T-helper 2 cell treated with Interferon-gamma antibody and Interleukin-4, amounts not matched to agents 5 μg/mL and 100 μg/mL, for 36 hours (primary cell): ENCODE data around the gene CD1E.
"Not testable (repeated sequence)": the region's sequence is repeated elsewhere in the genome, so short reads cannot be mapped to it uniquely, and the experiment has no call there.

Experiments used
- DNase-seq: peaks from one replicate; pipeline ENCODE4 v3.0.0; 2021; ENCODE audit warnings: low spot score
- H3K27ac Mint-ChIP-seq: one replicate; pipeline ENCODE4 v1.8.0; 2021; ENCODE audit warnings: mild to moderate bottlenecking, mixed read lengths
- H3K27me3 Mint-ChIP-seq: one replicate; pipeline ENCODE4 v1.8.0; 2021; ENCODE audit warnings: low read depth, mixed read lengths
- H3K36me3 Mint-ChIP-seq: one replicate; pipeline ENCODE4 v1.8.0; 2021; ENCODE audit warnings: low read depth, mixed read lengths
- H3K4me1 Mint-ChIP-seq: one replicate; pipeline ENCODE4 v1.8.0; 2021; ENCODE audit warnings: low read depth, mixed read lengths
- H3K4me3 Mint-ChIP-seq: one replicate; pipeline ENCODE4 v1.8.0; 2022; ENCODE audit warnings: mild to moderate bottlenecking, moderate library complexity, mixed read lengths
- H3K9me3 Mint-ChIP-seq: one replicate; pipeline ENCODE4 v1.8.0; 2021; ENCODE audit warnings: mixed read lengths

CD1E gene

GRCh38 chr1:158334526-158335212, 19.0 kb upstream of the CD1E start:
- peaks cover 8% of the 10 kb centered on the region for H3K4me1 Mint-ChIP-seq
- H3K27me3 Mint-ChIP-seq, result peaks cover 10% of the 10 kb centered on the region
- H3K27ac Mint-ChIP-seq, result no peak overlapping the region
- H3K4me3 Mint-ChIP-seq, result no peak overlapping the region
- peaks cover 7% of the 10 kb centered on the region for H3K9me3 Mint-ChIP-seq
- DNase-seq, result no peak
- H3K36me3 Mint-ChIP-seq, result no peaks in the 10 kb centered on the region

GRCh38 chr1:158335213-158335532, 18.5 kb upstream of the CD1E start:
- peaks cover 8% of the 10 kb centered on the region for H3K4me1 Mint-ChIP-seq
- no peak for DNase-seq
- no peak overlapping the region for H3K4me3 Mint-ChIP-seq
- H3K27me3 Mint-ChIP-seq, result peaks cover 10% of the 10 kb centered on the region
- peaks cover 7% of the 10 kb centered on the region for H3K9me3 Mint-ChIP-seq
- H3K27ac Mint-ChIP-seq, result no peak overlapping the region
- no peaks in the 10 kb centered on the region for H3K36me3 Mint-ChIP-seq

- DNase-seq, H3K36me3 Mint-ChIP-seq: not testable (repeated sequence)
Observed at GRCh38 chr1:158336413-158336812, 17.3 kb upstream of the CD1E start.

GRCh38 chr1:158348946-158349345, 4.7 kb upstream of the CD1E start:
- H3K36me3 Mint-ChIP-seq, H3K4me3 Mint-ChIP-seq, H3K27me3 Mint-ChIP-seq, H3K4me1 Mint-ChIP-seq, H3K9me3 Mint-ChIP-seq, DNase-seq, H3K27ac Mint-ChIP-seq: not testable (repeated sequence)

More at GRCh38 chr1:158336413-158336812, 17.3 kb upstream of the CD1E start:
- Mint-ChIP-seq H3K9me3 (peaks cover 10% of the 10 kb centered on the region), H3K27me3 (peaks cover 12% of the 10 kb centered on the region)
- H3K4me3 Mint-ChIP-seq, H3K27ac Mint-ChIP-seq, H3K4me1 Mint-ChIP-seq: not testable (repeated sequence)

GRCh38 chr1:158354255-158354654, 561 bp downstream of the CD1E start:
- Mint-ChIP-seq H3K27me3 (peaks cover 20% of the 10 kb centered on the region), H3K4me3 (no peak overlapping the region), H3K36me3 (no peaks in the 10 kb centered on the region), H3K27ac (no peak overlapping the region), H3K4me1 (no peaks in the 10 kb centered on the region), H3K9me3 (no peaks in the 10 kb centered on the region)
- DNase-seq, result no peak

GRCh38 chr1:158355773-158356285, 2.1 kb downstream of the CD1E start:
- Mint-ChIP-seq H3K36me3 (no peaks in the 10 kb centered on the region), H3K27ac (no peak overlapping the region), H3K27me3 (peaks cover 20% of the 10 kb centered on the region), H3K4me3 (no peak overlapping the region), H3K9me3 (no peaks in the 10 kb centered on the region), H3K4me1 (no peaks in the 10 kb centered on the region)
- DNase-seq, result no peak

GRCh38 chr1:158356616-158357015, 2.9 kb downstream of the CD1E start:
- peaks cover 20% of the 10 kb centered on the region for H3K27me3 Mint-ChIP-seq
- H3K27ac Mint-ChIP-seq, result no peak overlapping the region
- H3K4me1 Mint-ChIP-seq, result no peaks in the 10 kb centered on the region
- no peak for DNase-seq
- H3K9me3 Mint-ChIP-seq, result no peaks in the 10 kb centered on the region
- no peak overlapping the region for H3K4me3 Mint-ChIP-seq
- H3K36me3 Mint-ChIP-seq, result no peaks in the 10 kb centered on the region

- no peaks in the 10 kb centered on the region for H3K36me3 Mint-ChIP-seq
- no peaks in the 10 kb centered on the region for H3K9me3 Mint-ChIP-seq
- no peak overlapping the region for H3K27ac Mint-ChIP-seq
- no peak for DNase-seq
- H3K27me3 Mint-ChIP-seq, result peaks cover 20% of the 10 kb centered on the region
- H3K4me1 Mint-ChIP-seq, result no peaks in the 10 kb centered on the region
- no peak overlapping the region for H3K4me3 Mint-ChIP-seq
Observed at GRCh38 chr1:158357441-158357840, 3.7 kb downstream of the CD1E start.

GRCh38 chr1:158362482-158362881, 8.8 kb downstream of the CD1E start:
- Mint-ChIP-seq H3K27me3 (no peaks in the 10 kb centered on the region), H3K36me3 (no peaks in the 10 kb centered on the region), H3K27ac (no peak overlapping the region), H3K9me3 (no peaks in the 10 kb centered on the region), H3K4me1 (no peaks in the 10 kb centered on the region), H3K4me3 (no peak overlapping the region)
- DNase-seq, result no peak

- Mint-ChIP-seq H3K4me1 (no peaks in the 10 kb centered on the region), H3K27ac (no peak overlapping the region), H3K27me3 (no peaks in the 10 kb centered on the region), H3K36me3 (no peaks in the 10 kb centered on the region), H3K9me3 (no peaks in the 10 kb centered on the region), H3K4me3 (no peak overlapping the region)
- DNase-seq, result no peak
Observed at GRCh38 chr1:158362941-158363340, 9.2 kb downstream of the CD1E start.

GRCh38 chr1:158366783-158367182, 13.1 kb downstream of the CD1E start:
- Mint-ChIP-seq H3K36me3 (no peaks in the 10 kb centered on the region), H3K27ac (no peak overlapping the region), H3K4me3 (no peak overlapping the region), H3K27me3 (peaks cover 3% of the 10 kb centered on the region), H3K9me3 (peaks cover 4% of the 10 kb centered on the region), H3K4me1 (no peaks in the 10 kb centered on the region)
- no peak for DNase-seq

GRCh38 chr1:158371188-158371953, 17.7 kb downstream of the CD1E start:
- Mint-ChIP-seq H3K27ac (no peak overlapping the region), H3K27me3 (peaks cover 3% of the 10 kb centered on the region), H3K4me1 (no peaks in the 10 kb centered on the region), H3K9me3 (peaks cover 16% of the 10 kb centered on the region), H3K36me3 (no peaks in the 10 kb centered on the region), H3K4me3 (no peak overlapping the region)
- peak; percentile 39 for DNase-seq

- not testable (repeated sequence) for DNase-seq, H3K4me3 Mint-ChIP-seq, H3K36me3 Mint-ChIP-seq, H3K27ac Mint-ChIP-seq, H3K4me1 Mint-ChIP-seq
- Mint-ChIP-seq H3K27me3 (peaks cover 10% of the 10 kb centered on the region), H3K9me3 (peaks cover 16% of the 10 kb centered on the region)
Observed at GRCh38 chr1:158374101-158374500, 20.4 kb downstream of the CD1E start.

GRCh38 chr1:158374860-158375259, 21.2 kb downstream of the CD1E start:
- H3K4me1 Mint-ChIP-seq, result no peaks in the 10 kb centered on the region
- no peak for DNase-seq
- H3K9me3 Mint-ChIP-seq, result peaks cover 16% of the 10 kb centered on the region
- H3K4me3 Mint-ChIP-seq, result no peak overlapping the region
- no peak overlapping the region for H3K27ac Mint-ChIP-seq
- H3K27me3 Mint-ChIP-seq, result peaks cover 8% of the 10 kb centered on the region
- no peaks in the 10 kb centered on the region for H3K36me3 Mint-ChIP-seq
